NCI-H82 treated with DMSO at 0.1 percent for 48 hours (cell line): ENCODE data around the gene MYH15.

Experiments
- DNase-seq: peaks from one replicate; lab custom pipeline; 2025; ENCODE audit not compliant: unreplicated experiment; lab: John Stamatoyannopoulos, UW

Gene MYH15

GRCh38 chr3:108342837-108343486, 167.4 kb downstream of the MYH15 start:
- no peak for DNase-seq

GRCh38 chr3:108341911-108342310, 168.5 kb downstream of the MYH15 start:
- DNase-seq: no peak

- no peak for DNase-seq
Measured at GRCh38 chr3:108338901-108339545, 171.4 kb downstream of the MYH15 start.

- no peak for DNase-seq
Measured at GRCh38 chr3:108334701-108335100, 175.7 kb downstream of the MYH15 start.

GRCh38 chr3:108333961-108334360, 176.4 kb downstream of the MYH15 start:
- DNase-seq: no peak

GRCh38 chr3:108331792-108332191, 178.6 kb downstream of the MYH15 start:
- DNase-seq: no peak
